Mucosa of descending colon (tissue), 3 donors: ENCODE results near the gene NEDD4. TPM values are rescaled to one million over a fixed set of nuclear protein-coding genes. Genes with fewer than 3 reads are reported as not detected.

Experiments
- ATAC-seq: fragments of 200-7000 bp; cut with Tn5 transposase; one replicate; pipeline ENCODE4 v1.9.1; 2020; ENCODE audit warnings: mild to moderate bottlenecking, moderate library complexity
- DNase-seq, 3 donors: peaks; one replicate each; pipeline ENCODE4 v3.0.0-alpha.2; 2020
- H3K36me3 ChIP-seq: fragments of 200-600 bp; one replicate; pipeline ENCODE4 v1.8.0; 2021; ENCODE audit warnings: low read depth, mild to moderate bottlenecking
- H3K4me1 ChIP-seq: fragments of 200-600 bp; one replicate; pipeline ENCODE4 v1.8.0; 2021; ENCODE audit warnings: low read depth, mild to moderate bottlenecking
- H3K4me3 ChIP-seq: fragments of 200-600 bp; one replicate; pipeline ENCODE4 v1.8.0; 2021; ENCODE audit warnings: mild to moderate bottlenecking
- H3K9me3 ChIP-seq: fragments of 200-600 bp; one replicate; pipeline ENCODE4 v1.8.0; 2021; ENCODE audit warnings: mild to moderate bottlenecking
- intact Hi-C, 2 donors: fragments of 100-400 bp; cut with DNase I in 1 of 2; cut with micrococcal nuclease in 1 of 2; formaldehyde crosslinking; loops; one replicate each; pipeline versions ENCODE4 v1.11.0 to v1.11.1; 2022; cut with DNase I, micrococcal nuclease
- total RNA-seq, 3 donors: library from RNA; stranded (reverse); fragmentation: NEBNext Ultra II Directional in 2 of 3; extraction: Animal tissue kit (Norgen Biotek cat#: 25700) in 2 of 3; gene quantifications; one replicate each; pipeline versions ENCODE4 v1.2.1 to v1.2.4, GENCODE V29; 2021 to 2023
- TF ChIP-seq, protein P1 (sequence below): fragments of 200-600 bp; IDR thresholded peaks from one replicate; pipeline ENCODE4 v1.8.0; 2022; ENCODE audit warnings: antibody characterized with exemption, mild to moderate bottlenecking
- donor health status: DM: no; HTN: no; CAD: no; lungs with moderate emphysema.
- donor health status: DM: no; HTN: no; CAD: no.
- donor health status: DM: no; HTN: yes; CAD: no.

NEDD4 gene
- total RNA-seq, 3 donors from 2014 or later, result 9.3 to 21.5 (median 10.2) TPM

GRCh38 chr15:55829826-55830225 lies 163.6 kb downstream of the NEDD4 start:
- Histone ChIP-seq H3K36me3 (no peaks in the 10 kb centered on the region), H3K4me1 (no peaks in the 10 kb centered on the region), H3K4me3 (no peak overlapping the region), H3K9me3 (no peaks in the 10 kb centered on the region)
- TF ChIP-seq, protein P1, sequence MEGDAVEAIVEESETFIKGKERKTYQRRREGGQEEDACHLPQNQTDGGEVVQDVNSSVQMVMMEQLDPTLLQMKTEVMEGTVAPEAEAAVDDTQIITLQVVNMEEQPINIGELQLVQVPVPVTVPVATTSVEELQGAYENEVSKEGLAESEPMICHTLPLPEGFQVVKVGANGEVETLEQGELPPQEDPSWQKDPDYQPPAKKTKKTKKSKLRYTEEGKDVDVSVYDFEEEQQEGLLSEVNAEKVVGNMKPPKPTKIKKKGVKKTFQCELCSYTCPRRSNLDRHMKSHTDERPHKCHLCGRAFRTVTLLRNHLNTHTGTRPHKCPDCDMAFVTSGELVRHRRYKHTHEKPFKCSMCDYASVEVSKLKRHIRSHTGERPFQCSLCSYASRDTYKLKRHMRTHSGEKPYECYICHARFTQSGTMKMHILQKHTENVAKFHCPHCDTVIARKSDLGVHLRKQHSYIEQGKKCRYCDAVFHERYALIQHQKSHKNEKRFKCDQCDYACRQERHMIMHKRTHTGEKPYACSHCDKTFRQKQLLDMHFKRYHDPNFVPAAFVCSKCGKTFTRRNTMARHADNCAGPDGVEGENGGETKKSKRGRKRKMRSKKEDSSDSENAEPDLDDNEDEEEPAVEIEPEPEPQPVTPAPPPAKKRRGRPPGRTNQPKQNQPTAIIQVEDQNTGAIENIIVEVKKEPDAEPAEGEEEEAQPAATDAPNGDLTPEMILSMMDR, result no peak
- ATAC-seq (no peak), DNase-seq (no peak)
- intact Hi-C loops, result no loop called here

DNA sequence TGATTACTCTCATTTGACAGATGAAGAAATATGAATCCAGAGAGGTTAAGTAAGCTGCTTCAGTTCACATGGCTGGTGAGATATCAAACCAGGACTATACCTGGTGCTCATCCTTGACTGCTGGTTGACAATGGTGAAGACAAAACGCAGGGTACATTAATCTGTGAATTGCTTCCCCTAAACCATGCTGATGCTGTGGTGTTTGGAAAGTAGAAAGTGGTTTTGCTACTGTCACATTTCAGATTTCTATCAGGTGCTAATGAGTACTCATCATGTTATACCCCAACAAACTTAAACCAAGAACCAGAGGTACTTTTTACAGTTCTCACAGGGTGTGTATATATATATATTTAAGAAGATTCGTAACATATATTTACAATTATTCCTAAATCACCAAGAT lies 165.5 kb downstream of the NEDD4 start:
- no peak for ATAC-seq

DNA sequence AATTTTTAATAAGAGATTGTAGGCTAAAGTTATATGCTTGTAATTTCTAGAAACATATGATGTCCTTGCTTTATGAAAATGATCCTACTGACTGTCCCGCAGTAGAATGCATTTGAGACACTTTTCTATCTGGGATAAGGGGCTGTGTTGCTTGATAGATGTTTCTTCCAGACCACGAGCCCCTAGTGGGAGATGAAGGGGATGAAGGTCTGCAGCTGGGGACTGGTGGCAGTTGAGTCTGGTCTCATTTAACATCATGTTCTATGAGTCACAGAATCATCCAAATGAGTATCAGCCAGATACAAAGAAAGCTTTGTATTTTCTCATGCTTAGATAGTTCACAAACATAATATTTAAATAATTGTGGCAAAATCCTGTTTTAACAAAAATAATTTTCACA lies 166.2 kb downstream of the NEDD4 start:
- intact Hi-C loops, result no loop called here
- Histone ChIP-seq H3K4me3 (no peak overlapping the region), H3K4me1 (no peaks in the 10 kb centered on the region), H3K9me3 (no peaks in the 10 kb centered on the region), H3K36me3 (no peaks in the 10 kb centered on the region)
- TF ChIP-seq, protein P1, result no peak
- ATAC-seq (no peak), DNase-seq (no peak)

More for the DNA sequence above, 165.5 kb downstream of the NEDD4 start:
- no peaks in the 10 kb centered on the region for H3K4me1 ChIP-seq
- no peaks in the 10 kb centered on the region for H3K9me3 ChIP-seq
- no peaks in the 10 kb centered on the region for H3K36me3 ChIP-seq
- no peak for DNase-seq
- TF ChIP-seq, protein P1, result no peak
- no peak overlapping the region for H3K4me3 ChIP-seq
- intact Hi-C loops, result no loop called here

GRCh38 chr15:55824857-55825613 lies 168.4 kb downstream of the NEDD4 start:
- no peak for DNase-seq
- Histone ChIP-seq H3K4me3 (no peak overlapping the region), H3K9me3 (no peaks in the 10 kb centered on the region), H3K36me3 (no peaks in the 10 kb centered on the region), H3K4me1 (no peaks in the 10 kb centered on the region)
- intact Hi-C loops, result no loop called here
- no peak for ATAC-seq
- TF ChIP-seq, protein P1, result no peak

GRCh38 chr15:55823699-55824340 lies 169.6 kb downstream of the NEDD4 start:
- TF ChIP-seq, protein P1, result no peak
- H3K36me3 ChIP-seq, result no peaks in the 10 kb centered on the region
- H3K4me1 ChIP-seq, result no peaks in the 10 kb centered on the region
- no peaks in the 10 kb centered on the region for H3K9me3 ChIP-seq
- H3K4me3 ChIP-seq, result no peak overlapping the region
- ATAC-seq (no peak), DNase-seq (no peak)
- intact Hi-C loops, result no loop called here
